HepG2 (cell line): Measurements from ENCODE around the gene HSPB3. TPM values are rescaled to one million over a fixed set of nuclear protein-coding genes. Genes with fewer than 3 reads are reported as not detected.

Source experiments
- ATAC-seq: fragments of 200-7000 bp; cut with Tn5 transposase; 3 replicates; pipeline ENCODE4 v1.9.1; 2020; ENCODE audit warnings: mild to moderate bottlenecking, moderate library complexity
- BruUV-seq: library from RNA; stranded (reverse); fragments of 400-500 nt; replicated peaks from 2 replicates; lab custom pipeline; 2021; lab: Mats Ljungman, UMichigan
- CTCF ChIA-PET: fragments of 300-600 bp; formaldehyde crosslinking; extraction: SDS; loops from one replicate; lab custom pipeline; 2021; ENCODE audit warnings: low total read pairs, inconsistent platforms, low intra/inter-chr PET ratio; lab: Yijun Ruan, JAX
- POLR2A ChIA-PET: fragments of 350-600 bp; sonication (Branson Sonifier 250); formaldehyde crosslinking; loops from one replicate; lab custom pipeline; 2020; ENCODE audit warnings: antibody characterized with exemption, inconsistent platforms; lab: Yijun Ruan, JAX
- DNase-seq: peaks from one replicate; pipeline ENCODE4 v3.0.0-alpha.2; 2015; ENCODE audit warnings: low spot score
- FAIRE-seq: peaks from 3 replicates; lab custom pipeline; 2011; peaks lifted over from hg19 to GRCh38; lab: Jason Lieb, UNC
- H2AFZ ChIP-seq: one replicate; pipeline ENCODE4 v1.6.1; 2011; ENCODE audit warnings: low read length, inconsistent platforms
- H3K27ac ChIP-seq: fragments of 300-600 bp; 3 replicates; pipeline ENCODE4 v1.8.0; 2011; ENCODE audit warnings: mixed run types, mild to moderate bottlenecking, mixed read lengths, low read length, inconsistent platforms; ENCODE audit not compliant: insufficient read depth; ENCODE audit errors: extremely low read length
- H3K27me3 ChIP-seq, 2 experiments: fragments of 200-600 bp in 1 of 2; 2 replicates in 1 of 2; 3 replicates in 1 of 2; pipeline versions ENCODE4 v1.6.0 to v1.8.0; 2011; ENCODE audit warnings: low read length in 2 of 2, mild to moderate bottlenecking in 2 of 2, moderate library complexity in 2 of 2, inconsistent platforms in 1 of 2; ENCODE audit not compliant: insufficient read depth in 2 of 2, control insufficient read depth in 1 of 2
- H3K36me3 ChIP-seq, 2 experiments: fragments of 200-600 bp in 1 of 2; replicated peaks in 1 of 2; 2 replicates in 1 of 2; 3 replicates in 1 of 2; pipeline versions ENCODE4 v1.5.1 to v1.8.0; 2011; ENCODE audit warnings: low read length in 2 of 2, inconsistent platforms in 1 of 2; ENCODE audit not compliant: insufficient read depth in 2 of 2, control insufficient read depth in 1 of 2
- H3K4me1 ChIP-seq: 2 replicates; pipeline ENCODE4 v1.5.1; 2012; ENCODE audit warnings: low read length, inconsistent platforms; ENCODE audit not compliant: insufficient read depth
- H3K4me2 ChIP-seq: 2 replicates; pipeline ENCODE4 v1.6.0; 2011; ENCODE audit warnings: low read depth, low read length, inconsistent platforms
- H3K4me3 ChIP-seq, 3 experiments: fragments of 200-600 bp in 1 of 3; sonication (generic), shearing (Covaris generic) in 1 of 3; replicated peaks in 1 of 3; 2 replicates each; pipeline ENCODE4 v1.5.1; 2011 to 2016; ENCODE audit warnings: low read length in 3 of 3, inconsistent platforms in 2 of 3, low read depth in 2 of 3, mild to moderate bottlenecking in 2 of 3, control low read depth in 1 of 3, mixed read lengths in 1 of 3; ENCODE audit not compliant: insufficient read depth in 1 of 3
- H3K79me2 ChIP-seq: one replicate; pipeline ENCODE4 v1.6.1; 2011; ENCODE audit warnings: low read length, inconsistent platforms; ENCODE audit not compliant: insufficient read depth
- H3K9ac ChIP-seq: 2 replicates; pipeline ENCODE4 v1.6.0; 2011; ENCODE audit warnings: mild to moderate bottlenecking, low read depth, low read length, inconsistent platforms; ENCODE audit not compliant: insufficient read depth
- H3K9me3 ChIP-seq: 2 replicates; pipeline ENCODE4 v1.5.1; 2012; ENCODE audit warnings: mild to moderate bottlenecking, low read length
- H4K20me1 ChIP-seq: 2 replicates; pipeline ENCODE4 v1.6.0; 2011; ENCODE audit warnings: inconsistent platforms, mild to moderate bottlenecking, low read length, moderate library complexity; ENCODE audit not compliant: insufficient read depth
- AHR ChIP-seq: IDR thresholded peaks from 2 replicates; pipeline ENCODE4 v1.6.1; 2018; ENCODE audit warnings: missing genetic modification reagents, missing compliant biosample characterization
- CHD2 ChIP-seq: IDR thresholded peaks from 2 replicates; pipeline ENCODE4 v1.6.1; 2011; ENCODE audit warnings: low read depth, low read length, improper control_type of control experiment
- HMGXB4 ChIP-seq, 2 experiments: sonication (generic) in 1 of 2; formaldehyde crosslinking in 1 of 2; IDR thresholded peaks; 2 replicates each; pipeline versions ENCODE4 v1.4.0 to v1.6.1; 2018 to 2020; ENCODE audit warnings: missing genetic modification reagents in 2 of 2, borderline replicate concordance in 1 of 2, low read depth in 1 of 2, mild to moderate bottlenecking in 1 of 2, missing biosample characterization in 1 of 2
- IRF1 ChIP-seq: sonication (generic); formaldehyde crosslinking; IDR thresholded peaks from 2 replicates; pipeline ENCODE4 v1.4.0; 2020; ENCODE audit warnings: low read depth, mild to moderate bottlenecking, missing genetic modification reagents
- NFIB ChIP-seq: sonication (generic); formaldehyde crosslinking; IDR thresholded peaks from 2 replicates; pipeline ENCODE4 v1.9.0; 2021; ENCODE audit warnings: missing genetic modification reagents, mild to moderate bottlenecking, borderline replicate concordance
- SNRNP70 ChIP-seq: fragments of 200-400 bp; formaldehyde crosslinking; IDR thresholded peaks from 2 replicates; pipeline ENCODE4 v1.6.1; 2017; ENCODE audit warnings: mild to moderate bottlenecking, low read depth, low read length, moderate library complexity
- SRSF1 ChIP-seq: fragments of 200-400 bp; formaldehyde crosslinking; optimal IDR thresholded peaks from 2 replicates; pipeline ENCODE3; 2017; ENCODE audit warnings: mild to moderate bottlenecking, low read depth, low read length, moderate library complexity
- YEATS4 ChIP-seq: sonication (generic); formaldehyde crosslinking; IDR thresholded peaks from 2 replicates; pipeline ENCODE4 v1.4.0; 2020; ENCODE audit warnings: missing genetic modification reagents, borderline replicate concordance
- ZKSCAN5 ChIP-seq: sonication (generic); formaldehyde crosslinking; IDR thresholded peaks from 2 replicates; pipeline ENCODE4 v1.5.1; 2020; ENCODE audit warnings: mild to moderate bottlenecking, missing genetic modification reagents
- ZNF136 ChIP-seq: sonication (generic); formaldehyde crosslinking; IDR thresholded peaks from 2 replicates; pipeline ENCODE4 v1.8.1; 2022; ENCODE audit warnings: low read depth, mild to moderate bottlenecking, moderate library complexity, missing genetic modification reagents
- ZNF225 ChIP-seq: sonication (generic); formaldehyde crosslinking; IDR thresholded peaks from 2 replicates; pipeline ENCODE4 v1.4.0; 2020; ENCODE audit warnings: mild to moderate bottlenecking, missing genetic modification reagents
- ZNF619 ChIP-seq: sonication (generic); formaldehyde crosslinking; IDR thresholded peaks from 2 replicates; pipeline ENCODE4 v1.4.0; 2020; ENCODE audit warnings: mild to moderate bottlenecking, missing genetic modification reagents
- ZZZ3 ChIP-seq: sonication (generic); formaldehyde crosslinking; IDR thresholded peaks from 2 replicates; pipeline ENCODE4 v1.4.0; 2020; ENCODE audit warnings: missing genetic modification reagents, mild to moderate bottlenecking, borderline replicate concordance
- WGBS: methylation state at CpG from one replicate; pipeline ENCODE4 v1.1.6; 2017; ENCODE audit warnings: low lambda C conversion rate; 5-methylcytosine and 5-hydroxymethylcytosine counted together
- in situ Hi-C: cut with HindIII; loops from 2 replicates; pipeline ENCODE4 v1.10.0; 2017; ENCODE audit warnings: low pct_unique_long_range_greater_than_20kb; ENCODE audit not compliant: extremely low pct_ligation_motif_present
- intact Hi-C: fragments of 100-400 bp; cut with micrococcal nuclease; formaldehyde crosslinking; loops from one replicate; pipeline ENCODE4 v1.10.0; 2022; ENCODE audit not compliant: unreplicated experiment
- polyA plus RNA-seq, 8 experiments: library from polyadenylated mRNA; depleted of rRNA in 3 of 8; stranded (reverse) in 7 of 8; unstranded in 1 of 8; fragments of >200 nt; fragmentation: Illumina TruSeq in 4 of 8; extraction: Trizol in 4 of 8; gene quantifications; 2 replicates each; pipeline versions ENCODE4 v1.2.1 to v1.2.3, GENCODE V29; 2011 to 2016; ENCODE audit warnings: low read depth in 4 of 8, missing spikeins in 1 of 8, mixed read lengths in 1 of 8; ENCODE audit not compliant: insufficient read depth in 1 of 8
- total RNA-seq, 5 experiments: library from RNA; depleted of rRNA; stranded (reverse); fragments of >200 nt; fragmentation: Illumina TruSeq; extraction: Trizol; gene quantifications; 2 replicates each; pipeline ENCODE4 v1.2.3, GENCODE V29; 2016; ENCODE audit warnings: low read depth in 1 of 5
- TF ChIP-seq, protein P1 (sequence below): IDR thresholded peaks from 2 replicates; pipeline ENCODE4 v1.6.1; 2016
- TF ChIP-seq, protein P2 (sequence below): sonication (generic); formaldehyde crosslinking; IDR thresholded peaks from 2 replicates; pipeline ENCODE4 v1.5.0; 2020; ENCODE audit warnings: missing genetic modification reagents

Gene HSPB3
- total and polyA plus RNA-seq, 2 of the 13 experiments (the other 11 are each of a cell fraction or from before 2014, with no cell fraction given), result not detected

- H2AFZ ChIP-seq, result no peak overlapping the region
- CTCF ChIA-PET, result no interaction called here
- no peak for FAIRE-seq
- TF ChIP-seq ZNF619 (no peak), CHD2 (no peak), YEATS4 (CRISPR knock-in tag) (no peak), IRF1 (CRISPR knock-in tag) (no peak), ZNF225 (CRISPR knock-in tag) (no peak), SNRNP70 (no peak), HMGXB4 (CRISPR knock-in tag; IDR thresholded peaks at IDR 0.05; ENCODE audit: borderline replicate concordance in 1 of 2, low read depth in 1 of 2) (no peak), NFIB (no peak), ZNF136 (CRISPR knock-in tag) (no peak), ZKSCAN5 (CRISPR knock-in tag) (no peak), AHR (no peak), ZZZ3 (CRISPR knock-in tag) (no peak), SRSF1 (no peak)
- TF ChIP-seq, protein P1, sequence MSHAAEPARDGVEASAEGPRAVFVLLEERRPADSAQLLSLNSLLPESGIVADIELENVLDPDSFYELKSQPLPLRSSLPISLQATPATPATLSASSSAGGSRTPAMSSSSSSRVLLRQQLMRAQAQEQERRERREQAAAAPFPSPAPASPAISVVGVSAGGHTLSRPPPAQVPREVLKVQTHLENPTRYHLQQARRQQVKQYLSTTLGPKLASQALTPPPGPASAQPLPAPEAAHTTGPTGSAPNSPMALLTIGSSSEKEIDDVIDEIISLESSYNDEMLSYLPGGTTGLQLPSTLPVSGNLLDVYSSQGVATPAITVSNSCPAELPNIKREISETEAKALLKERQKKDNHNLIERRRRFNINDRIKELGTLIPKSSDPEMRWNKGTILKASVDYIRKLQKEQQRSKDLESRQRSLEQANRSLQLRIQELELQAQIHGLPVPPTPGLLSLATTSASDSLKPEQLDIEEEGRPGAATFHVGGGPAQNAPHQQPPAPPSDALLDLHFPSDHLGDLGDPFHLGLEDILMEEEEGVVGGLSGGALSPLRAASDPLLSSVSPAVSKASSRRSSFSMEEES (CRISPR knock-in tag), result no peak
- TF ChIP-seq, protein P2, sequence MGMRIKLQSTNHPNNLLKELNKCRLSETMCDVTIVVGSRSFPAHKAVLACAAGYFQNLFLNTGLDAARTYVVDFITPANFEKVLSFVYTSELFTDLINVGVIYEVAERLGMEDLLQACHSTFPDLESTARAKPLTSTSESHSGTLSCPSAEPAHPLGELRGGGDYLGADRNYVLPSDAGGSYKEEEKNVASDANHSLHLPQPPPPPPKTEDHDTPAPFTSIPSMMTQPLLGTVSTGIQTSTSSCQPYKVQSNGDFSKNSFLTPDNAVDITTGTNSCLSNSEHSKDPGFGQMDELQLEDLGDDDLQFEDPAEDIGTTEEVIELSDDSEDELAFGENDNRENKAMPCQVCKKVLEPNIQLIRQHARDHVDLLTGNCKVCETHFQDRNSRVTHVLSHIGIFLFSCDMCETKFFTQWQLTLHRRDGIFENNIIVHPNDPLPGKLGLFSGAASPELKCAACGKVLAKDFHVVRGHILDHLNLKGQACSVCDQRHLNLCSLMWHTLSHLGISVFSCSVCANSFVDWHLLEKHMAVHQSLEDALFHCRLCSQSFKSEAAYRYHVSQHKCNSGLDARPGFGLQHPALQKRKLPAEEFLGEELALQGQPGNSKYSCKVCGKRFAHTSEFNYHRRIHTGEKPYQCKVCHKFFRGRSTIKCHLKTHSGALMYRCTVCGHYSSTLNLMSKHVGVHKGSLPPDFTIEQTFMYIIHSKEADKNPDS (CRISPR knock-in tag), result no peak
Measured at GRCh38 chr5:54453046-54453445, 2.5 kb upstream of the HSPB3 start.

More at GRCh38 chr5:54453046-54453445, 2.5 kb upstream of the HSPB3 start:
- no peak overlapping the region for H3K4me3 ChIP-seq
- H3K27me3 ChIP-seq, result no peaks in the 10 kb centered on the region; a peak in 2 of 5 replicates
- no peaks in the 10 kb centered on the region for H3K79me2 ChIP-seq
- no peak for DNase-seq
- no peaks in the 10 kb centered on the region for H3K36me3 ChIP-seq
- in situ Hi-C loops (no loop called here), intact Hi-C loops (no loop called here)
- no TSS peak for BruUV-seq
- H3K4me1 ChIP-seq, result no peaks in the 10 kb centered on the region
- WGBS, result 9% methylated on average over 3 of the region's 3 CpGs
- no peaks in the 10 kb centered on the region for H4K20me1 ChIP-seq
- no peak overlapping the region for H3K4me2 ChIP-seq
- no peak overlapping the region for H3K9ac ChIP-seq
- POLR2A ChIA-PET, result no interaction called here
- no peaks in the 10 kb centered on the region for H3K9me3 ChIP-seq
- no peak for ATAC-seq
- H3K27ac ChIP-seq, result no peak overlapping the region
